Caco-2 (cell line): ENCODE measurements around the gene PPL. TPM values are rescaled to one million over a fixed set of nuclear protein-coding genes. Genes with fewer than 3 reads are reported as not detected.

Experiments
- BruUV-seq: library from RNA; stranded (reverse); fragments of 400-500 nt; replicated peaks from 2 replicates; lab custom pipeline; 2021; lab: Mats Ljungman, UMichigan
- CTCF ChIA-PET: fragments of 300-600 bp; sonication (Branson Sonifier 250); formaldehyde crosslinking; loops from one replicate; lab custom pipeline; 2022; ENCODE audit warnings: antibody characterized with exemption; lab: Charles Lee
- POLR2A ChIA-PET: fragments of 300-600 bp; sonication (Branson Sonifier 250); formaldehyde crosslinking; loops from one replicate; lab custom pipeline; 2022; ENCODE audit warnings: antibody characterized with exemption; lab: Charles Lee
- DNase-seq, 2 experiments: peaks; one replicate each; pipeline versions ENCODE4 v3.0.0 to v3.0.0-alpha.2; 2020 to 2022
- H3K27me3 ChIP-seq: replicated peaks from 2 replicates; pipeline ENCODE4 v1.6.0; 2011; ENCODE audit warnings: low read length; ENCODE audit not compliant: control insufficient read depth, insufficient read depth
- H3K36me3 ChIP-seq: 2 replicates; pipeline ENCODE4 v1.5.1; 2011; ENCODE audit warnings: low read length; ENCODE audit not compliant: control insufficient read depth, insufficient read depth
- H3K4me1 ChIP-seq: fragments of 250-450 bp; sonication (Bioruptor Pico); 2 replicates; pipeline ENCODE4 v1.5.1; 2020; ENCODE audit warnings: mild to moderate bottlenecking
- H3K4me3 ChIP-seq: 2 replicates; pipeline ENCODE4 v1.5.1; 2011; ENCODE audit warnings: low read depth, mild to moderate bottlenecking, control low read depth, low read length
- H3K9me3 ChIP-seq: fragments of 250-450 bp; sonication (Bioruptor Pico); 2 replicates; pipeline ENCODE4 v1.5.1; 2020; ENCODE audit warnings: mild to moderate bottlenecking, moderate library complexity
- H3K27ac Mint-ChIP-seq: one replicate; pipeline ENCODE4 v1.8.0; 2022; ENCODE audit warnings: mixed read lengths; ENCODE audit not compliant: unreplicated experiment
- H3K27me3 Mint-ChIP-seq: one replicate; pipeline ENCODE4 v1.8.0; 2022; ENCODE audit warnings: mixed read lengths; ENCODE audit not compliant: insufficient read depth, unreplicated experiment
- H3K36me3 Mint-ChIP-seq: one replicate; pipeline ENCODE4 v1.8.0; 2022; ENCODE audit warnings: mild to moderate bottlenecking, mixed read lengths; ENCODE audit not compliant: insufficient read depth, unreplicated experiment
- H3K4me1 Mint-ChIP-seq: one replicate; pipeline ENCODE4 v1.8.0; 2022; ENCODE audit warnings: low read depth, mixed read lengths; ENCODE audit not compliant: unreplicated experiment
- H3K4me3 Mint-ChIP-seq: one replicate; pipeline ENCODE4 v1.8.0; 2022; ENCODE audit warnings: mild to moderate bottlenecking, moderate library complexity, mixed read lengths; ENCODE audit not compliant: unreplicated experiment
- H3K9me3 Mint-ChIP-seq: one replicate; pipeline ENCODE4 v1.8.0; 2022; ENCODE audit warnings: mixed read lengths; ENCODE audit not compliant: unreplicated experiment
- intact Hi-C: fragments of 100-400 bp; cut with micrococcal nuclease; formaldehyde crosslinking; loops from one replicate; pipeline ENCODE4 v1.10.0; 2022; ENCODE audit not compliant: unreplicated experiment
- total RNA-seq: library from RNA; stranded (reverse); gene quantifications from 2 replicates; pipeline ENCODE4 v1.2.3, GENCODE V29; 2022
- TF ChIP-seq, protein P1 (sequence below), 2 experiments: fragments of 200-600 bp in 1 of 2; IDR thresholded peaks; 1 replicate in 1 of 2; 2 replicates in 1 of 2; pipeline versions ENCODE4 v1.5.1 to v1.8.0; 2011 to 2022; ENCODE audit warnings: antibody characterized with exemption in 1 of 2, control low read depth in 1 of 2, inconsistent platforms in 1 of 2, low read depth in 1 of 2, low read length in 1 of 2, mild to moderate bottlenecking in 1 of 2, moderate library complexity in 1 of 2; ENCODE audit not compliant: insufficient read depth in 1 of 2, severe bottlenecking in 1 of 2, unreplicated experiment in 1 of 2

The PPL gene
- total RNA-seq, 1 experiment from 2014 or later, result 68.1 TPM

DNA sequence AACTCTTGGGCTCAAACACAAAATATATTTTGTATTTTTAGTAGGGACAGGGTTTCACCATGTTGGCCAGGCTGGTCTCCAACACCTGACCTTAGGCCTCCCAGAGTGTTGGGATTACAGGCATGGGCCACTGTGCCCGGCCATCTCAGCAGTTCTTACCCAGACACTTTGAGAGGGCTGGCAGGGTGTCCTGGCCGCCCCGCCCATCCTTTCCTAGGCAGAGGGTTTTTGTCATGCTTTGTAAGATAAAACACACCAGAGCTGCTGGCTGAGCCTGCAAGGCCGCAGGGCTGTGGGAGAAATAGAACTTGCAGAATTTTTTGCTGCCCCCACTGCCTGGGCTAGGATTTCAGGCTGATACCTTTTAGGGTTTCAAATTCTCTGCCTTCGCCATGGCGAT lies 8.7 kb downstream of the PPL start:
- TF ChIP-seq, protein P1, sequence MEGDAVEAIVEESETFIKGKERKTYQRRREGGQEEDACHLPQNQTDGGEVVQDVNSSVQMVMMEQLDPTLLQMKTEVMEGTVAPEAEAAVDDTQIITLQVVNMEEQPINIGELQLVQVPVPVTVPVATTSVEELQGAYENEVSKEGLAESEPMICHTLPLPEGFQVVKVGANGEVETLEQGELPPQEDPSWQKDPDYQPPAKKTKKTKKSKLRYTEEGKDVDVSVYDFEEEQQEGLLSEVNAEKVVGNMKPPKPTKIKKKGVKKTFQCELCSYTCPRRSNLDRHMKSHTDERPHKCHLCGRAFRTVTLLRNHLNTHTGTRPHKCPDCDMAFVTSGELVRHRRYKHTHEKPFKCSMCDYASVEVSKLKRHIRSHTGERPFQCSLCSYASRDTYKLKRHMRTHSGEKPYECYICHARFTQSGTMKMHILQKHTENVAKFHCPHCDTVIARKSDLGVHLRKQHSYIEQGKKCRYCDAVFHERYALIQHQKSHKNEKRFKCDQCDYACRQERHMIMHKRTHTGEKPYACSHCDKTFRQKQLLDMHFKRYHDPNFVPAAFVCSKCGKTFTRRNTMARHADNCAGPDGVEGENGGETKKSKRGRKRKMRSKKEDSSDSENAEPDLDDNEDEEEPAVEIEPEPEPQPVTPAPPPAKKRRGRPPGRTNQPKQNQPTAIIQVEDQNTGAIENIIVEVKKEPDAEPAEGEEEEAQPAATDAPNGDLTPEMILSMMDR (IDR thresholded peaks at IDR 0.05; ENCODE audit: insufficient read depth in 1 of 2, low read depth in 1 of 2, low read length in 1 of 2, severe bottlenecking in 1 of 2, unreplicated experiment in 1 of 2), result no peak
- H3K36me3 ChIP-seq, result peaks cover 3% of the 10 kb centered on the region; the same call in 1 of the 2 replicates
- no peak for DNase-seq
- Mint-ChIP-seq H3K36me3 (peaks cover 63% of the 10 kb centered on the region), H3K4me1 (peaks cover 19% of the 10 kb centered on the region), H3K27me3 (no peaks in the 10 kb centered on the region), H3K27ac (no peak overlapping the region), H3K4me3 (no peak overlapping the region), H3K9me3 (peaks cover 9% of the 10 kb centered on the region)
- BruUV-seq, result no TSS peak
- CTCF ChIA-PET, result no interaction called here
- peaks cover 28% of the 10 kb centered on the region for H3K4me1 ChIP-seq
- H3K27me3 ChIP-seq, result no peaks in the 10 kb centered on the region
- peaks cover 16% of the 10 kb centered on the region; the same call in 1 of the 2 replicates for H3K9me3 ChIP-seq
- POLR2A ChIA-PET, result interaction anchor here (0.7 kb wide), 1 partner anchor 194 kb away, joined by 9 read pairs; the partner anchor contains the start of genes ANKS3 and DNAAF8
- intact Hi-C loops, result no loop called here
- H3K4me3 ChIP-seq, result no peak overlapping the region

DNA sequence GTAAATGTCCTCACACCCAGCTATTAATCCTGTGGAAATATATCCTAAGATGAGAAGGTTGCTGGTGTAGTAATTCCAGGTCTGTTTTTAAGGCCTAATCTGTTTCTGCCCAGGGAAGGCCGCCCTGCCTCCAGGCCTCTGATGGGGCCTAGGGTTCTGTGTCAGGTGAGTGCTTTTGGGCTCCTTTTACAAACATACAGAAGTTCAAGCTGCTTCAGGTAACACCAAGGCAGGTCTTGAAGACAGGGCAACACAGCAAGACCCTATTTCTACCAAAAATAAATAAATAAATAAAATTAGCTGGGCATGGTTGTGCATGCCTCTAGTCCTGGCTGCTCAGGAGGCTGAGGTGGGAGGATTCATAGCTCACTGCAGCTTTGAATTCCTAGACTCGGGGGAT lies 9.3 kb downstream of the PPL start:
- DNase-seq, result no peak
- Histone ChIP-seq H3K4me3 (no peak overlapping the region), H3K4me1 (peaks cover 34% of the 10 kb centered on the region), H3K36me3 (peaks cover 3% of the 10 kb centered on the region; the same call in 1 of the 2 replicates), H3K9me3 (peaks cover 16% of the 10 kb centered on the region; the same call in 1 of the 2 replicates), H3K27me3 (no peaks in the 10 kb centered on the region)
- peaks cover 19% of the 10 kb centered on the region for H3K4me1 Mint-ChIP-seq
- no peaks in the 10 kb centered on the region for H3K27me3 Mint-ChIP-seq
- H3K27ac Mint-ChIP-seq, result no peak overlapping the region
- BruUV-seq, result no TSS peak
- intact Hi-C loops, result loop anchor here (1.0 kb wide), 1 partner anchor 23 kb away; no protein-coding TSS in a partner anchor
- peaks cover 9% of the 10 kb centered on the region for H3K9me3 Mint-ChIP-seq
- TF ChIP-seq, protein P1 (IDR thresholded peaks at IDR 0.05; ENCODE audit: insufficient read depth in 1 of 2, low read depth in 1 of 2, low read length in 1 of 2, severe bottlenecking in 1 of 2, unreplicated experiment in 1 of 2), result no peak
- ChIA-PET CTCF (no interaction called here), POLR2A (no interaction called here)
- H3K4me3 Mint-ChIP-seq, result no peak overlapping the region
- peaks cover 61% of the 10 kb centered on the region for H3K36me3 Mint-ChIP-seq

DNA sequence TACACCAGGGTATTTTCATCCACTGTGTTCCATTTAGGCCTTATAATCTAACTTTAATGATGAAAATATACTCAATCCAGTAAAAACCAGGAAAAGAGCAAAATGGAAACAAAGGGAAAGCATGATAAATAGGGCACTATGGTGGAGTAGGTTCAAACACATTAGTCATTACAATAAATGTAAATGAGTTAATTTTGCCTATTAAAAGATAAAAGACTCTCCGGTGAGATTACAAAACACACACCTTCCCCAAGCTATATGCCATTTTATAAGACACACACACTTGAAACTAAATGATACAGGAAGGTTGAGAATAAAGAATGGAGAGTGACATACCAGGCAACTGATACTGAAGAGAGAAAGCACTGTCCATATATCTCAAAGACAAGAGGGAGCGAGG lies 10.0 kb downstream of the PPL start:
- Mint-ChIP-seq H3K27ac (no peak overlapping the region), H3K4me3 (no peak overlapping the region), H3K4me1 (peaks cover 19% of the 10 kb centered on the region), H3K9me3 (peaks cover 9% of the 10 kb centered on the region), H3K36me3 (peaks cover 61% of the 10 kb centered on the region), H3K27me3 (no peaks in the 10 kb centered on the region)
- Histone ChIP-seq H3K4me1 (peaks cover 35% of the 10 kb centered on the region), H3K9me3 (peaks cover 16% of the 10 kb centered on the region; the same call in 1 of the 2 replicates), H3K27me3 (no peaks in the 10 kb centered on the region), H3K4me3 (no peak overlapping the region), H3K36me3 (peaks cover 3% of the 10 kb centered on the region; the same call in 1 of the 2 replicates)
- ChIA-PET CTCF (no interaction called here), POLR2A (no interaction called here)
- BruUV-seq, result no TSS peak
- DNase-seq, result no peak
- TF ChIP-seq, protein P1 (IDR thresholded peaks at IDR 0.05; ENCODE audit: insufficient read depth in 1 of 2, low read depth in 1 of 2, low read length in 1 of 2, severe bottlenecking in 1 of 2, unreplicated experiment in 1 of 2), result no peak
- intact Hi-C loops, result loop anchor here (1.0 kb wide), 1 partner anchor 23 kb away; no protein-coding TSS in a partner anchor
